Endodermal cell (in vitro differentiated cells): Measurements from ENCODE around the gene ATP2B2. TPM values are rescaled to one million over a fixed set of nuclear protein-coding genes. Genes with fewer than 3 reads are reported as not detected.

Experiments
- DNase-seq: peaks from one replicate; pipeline ENCODE4 v3.0.0-alpha.2; 2017
- H3K27ac ChIP-seq: 2 replicates; pipeline ENCODE4 v1.5.1; 2013; ENCODE audit warnings: mild to moderate bottlenecking, low read depth, low read length, moderate library complexity
- H3K27me3 ChIP-seq: 2 replicates; pipeline ENCODE4 v1.6.1; 2013; ENCODE audit warnings: mild to moderate bottlenecking, low read length, moderate library complexity; ENCODE audit not compliant: insufficient read depth, control insufficient read depth, poor library complexity, severe bottlenecking
- H3K36me3 ChIP-seq: 2 replicates; pipeline ENCODE4 v1.7.0; 2013; ENCODE audit warnings: mild to moderate bottlenecking, low read length, moderate library complexity; ENCODE audit not compliant: control insufficient read depth, insufficient read depth
- H3K4me1 ChIP-seq: one replicate; pipeline ENCODE4 v1.7.0; 2013; ENCODE audit warnings: low read length; ENCODE audit not compliant: control insufficient read depth, insufficient read depth
- H3K4me3 ChIP-seq: 2 replicates; pipeline ENCODE4 v1.5.1; 2013; ENCODE audit warnings: mild to moderate bottlenecking, low read length, moderate library complexity
- H3K9ac ChIP-seq: 2 replicates; pipeline ENCODE4 v1.6.1; 2013; ENCODE audit warnings: mild to moderate bottlenecking, low read length, moderate library complexity; ENCODE audit not compliant: poor library complexity, severe bottlenecking; ENCODE audit errors: extremely low read depth
- H3K9me3 ChIP-seq: 2 replicates; pipeline ENCODE4 v1.6.1; 2013; ENCODE audit warnings: mild to moderate bottlenecking, low read length, moderate library complexity; ENCODE audit not compliant: control insufficient read depth
- H3K27ac Mint-ChIP-seq: 2 replicates; pipeline ENCODE4 v1.8.0; 2020; ENCODE audit warnings: mixed read lengths
- H3K27me3 Mint-ChIP-seq: 2 replicates; pipeline ENCODE4 v1.8.0; 2021; ENCODE audit warnings: mild to moderate bottlenecking, mixed read lengths; ENCODE audit not compliant: insufficient read depth
- H3K36me3 Mint-ChIP-seq: 2 replicates; pipeline ENCODE4 v1.8.0; 2020; ENCODE audit warnings: low read depth, mixed read lengths
- H3K4me1 Mint-ChIP-seq: 2 replicates; pipeline ENCODE4 v1.8.0; 2020; ENCODE audit warnings: mixed read lengths
- H3K4me3 Mint-ChIP-seq: 2 replicates; pipeline ENCODE4 v1.8.0; 2020; ENCODE audit warnings: mild to moderate bottlenecking, moderate library complexity, mixed read lengths
- H3K9me3 Mint-ChIP-seq: 2 replicates; pipeline ENCODE4 v1.8.0; 2020; ENCODE audit warnings: mild to moderate bottlenecking, mixed read lengths
- WGBS, 2 experiments: methylation state at CpG; one replicate each; pipeline versions ENCODE4 v1.1.5 to v1.1.7; 2013; ENCODE audit warnings: missing lambda C conversion rate in 2 of 2, mixed read lengths in 1 of 2; ENCODE audit not compliant: insufficient coverage in 1 of 2, insufficient read length in 1 of 2; 5-methylcytosine and 5-hydroxymethylcytosine counted together
- microRNA-seq: library from miRNA; unstranded; fragments of <30 nt; microRNA quantifications from one replicate; pipeline ENCODE4 v1.2.0, GENCODE V29; 2020; ENCODE audit warnings: borderline microRNAs expressed
- total RNA-seq, 2 donors: library from RNA; stranded (reverse); fragmentation: NEBNext Ultra II Directional in 1 of 2; extraction: Animal tissue kit (Norgen Biotek cat#: 25700) in 1 of 2; gene quantifications; 2 replicates in 1 of 2; 3 replicates in 1 of 2; pipeline ENCODE4 v1.2.1, GENCODE V29; 2021
- TF ChIP-seq, protein P1 (sequence below): fragments of 200-600 bp; sonication (generic); conservative IDR thresholded peaks from 2 replicates; pipeline ENCODE4 v1.5.0; 2021; ENCODE audit warnings: antibody characterized with exemption, mild to moderate bottlenecking

ATP2B2 gene
- total RNA-seq, 2 donors from 2014 or later = 0.09 TPM; not detected in 1

- H3K4me3 Mint-ChIP-seq = no peak overlapping the region
- Histone ChIP-seq H3K27me3 (no peaks in the 10 kb centered on the region), H3K9ac (no peak overlapping the region), H3K27ac (no peak overlapping the region), H3K9me3 (no peaks in the 10 kb centered on the region), H3K36me3 (peaks cover 35% of the 10 kb centered on the region), H3K4me1 (no peaks in the 10 kb centered on the region), H3K4me3 (no peak overlapping the region)
- peaks cover 32% of the 10 kb centered on the region for H3K36me3 Mint-ChIP-seq
- no peak for DNase-seq
- peaks cover 7% of the 10 kb centered on the region for H3K4me1 Mint-ChIP-seq
- TF ChIP-seq, protein P1, sequence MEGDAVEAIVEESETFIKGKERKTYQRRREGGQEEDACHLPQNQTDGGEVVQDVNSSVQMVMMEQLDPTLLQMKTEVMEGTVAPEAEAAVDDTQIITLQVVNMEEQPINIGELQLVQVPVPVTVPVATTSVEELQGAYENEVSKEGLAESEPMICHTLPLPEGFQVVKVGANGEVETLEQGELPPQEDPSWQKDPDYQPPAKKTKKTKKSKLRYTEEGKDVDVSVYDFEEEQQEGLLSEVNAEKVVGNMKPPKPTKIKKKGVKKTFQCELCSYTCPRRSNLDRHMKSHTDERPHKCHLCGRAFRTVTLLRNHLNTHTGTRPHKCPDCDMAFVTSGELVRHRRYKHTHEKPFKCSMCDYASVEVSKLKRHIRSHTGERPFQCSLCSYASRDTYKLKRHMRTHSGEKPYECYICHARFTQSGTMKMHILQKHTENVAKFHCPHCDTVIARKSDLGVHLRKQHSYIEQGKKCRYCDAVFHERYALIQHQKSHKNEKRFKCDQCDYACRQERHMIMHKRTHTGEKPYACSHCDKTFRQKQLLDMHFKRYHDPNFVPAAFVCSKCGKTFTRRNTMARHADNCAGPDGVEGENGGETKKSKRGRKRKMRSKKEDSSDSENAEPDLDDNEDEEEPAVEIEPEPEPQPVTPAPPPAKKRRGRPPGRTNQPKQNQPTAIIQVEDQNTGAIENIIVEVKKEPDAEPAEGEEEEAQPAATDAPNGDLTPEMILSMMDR = no peak
- no peaks in the 10 kb centered on the region for H3K27me3 Mint-ChIP-seq
- H3K27ac Mint-ChIP-seq = no peak overlapping the region
- WGBS, 2 experiments = 88 to 90% methylated on average over 3 of the region's 3 CpGs
- H3K9me3 Mint-ChIP-seq = no peaks in the 10 kb centered on the region
Observed at GRCh38 chr3:10277115-10277625, 228.2 kb downstream of the ATP2B2 start.

DNA sequence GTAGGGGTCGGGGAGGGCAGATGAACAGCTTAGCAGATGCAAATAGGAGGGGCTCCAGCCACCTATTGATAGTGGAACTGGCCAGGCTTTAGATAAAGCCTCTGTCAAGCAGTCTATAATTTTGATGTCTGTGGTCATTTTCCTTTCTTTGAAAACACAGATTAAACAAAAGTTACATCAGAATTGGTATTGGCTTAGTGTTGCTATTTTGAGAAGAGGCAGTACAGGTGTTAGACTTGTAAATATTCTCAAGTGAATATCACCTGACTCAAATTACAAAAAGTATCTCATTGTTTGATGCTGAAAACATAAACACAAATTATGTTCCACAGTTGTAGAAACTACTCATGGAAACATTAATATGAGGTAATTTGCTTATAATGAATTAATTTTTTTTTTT lies 230.8 kb downstream of the ATP2B2 start:
- Mint-ChIP-seq H3K4me1 (peaks cover 7% of the 10 kb centered on the region), H3K27ac (no peak overlapping the region), H3K27me3 (no peaks in the 10 kb centered on the region), H3K4me3 (no peak overlapping the region), H3K9me3 (no peaks in the 10 kb centered on the region), H3K36me3 (peaks cover 36% of the 10 kb centered on the region)
- Histone ChIP-seq H3K27ac (no peak overlapping the region), H3K4me1 (no peaks in the 10 kb centered on the region), H3K9me3 (no peaks in the 10 kb centered on the region), H3K9ac (no peak overlapping the region), H3K36me3 (peaks cover 41% of the 10 kb centered on the region), H3K27me3 (no peaks in the 10 kb centered on the region), H3K4me3 (no peak overlapping the region)
- TF ChIP-seq, protein P1 = no peak
- DNase-seq = no peak
- 84% methylated on average over 1 of the region's 1 CpG; no CpG with 5 or more reads in 1 of the 2 experiments for WGBS, 2 experiments

Small RNAs within 50 kb of the gene (microRNA-seq; reads per million reads assigned to microRNA genes)
- not detected for gene MIR378B
- gene MIR885 = not detected

Other genes with a start within 250 kb of the ATP2B2 start
- gene GHRL, start 212.6 kb downstream of the ATP2B2 start, total RNA-seq = not detected
- gene SEC13, start 184.5 kb downstream of the ATP2B2 start, total RNA-seq = 100 to 1,000 TPM; 140 to 142 TPM